Endothelial cell (in vitro differentiated cells): ENCODE data around the gene SURF1. TPM values are rescaled to one million over a fixed set of nuclear protein-coding genes. Genes with fewer than 3 reads are reported as not detected.

Experiments used
- DNase-seq: peaks from one replicate; pipeline ENCODE4 v3.0.0; 2021; ENCODE audit warnings: low spot score
- H3K27ac Mint-ChIP-seq: one replicate; pipeline ENCODE4 v1.8.0; 2021; ENCODE audit warnings: mixed read lengths, inconsistent platforms; ENCODE audit not compliant: unreplicated experiment
- H3K27me3 Mint-ChIP-seq: one replicate; pipeline ENCODE4 v1.8.0; 2021; ENCODE audit warnings: mild to moderate bottlenecking, moderate library complexity, mixed read lengths, inconsistent platforms; ENCODE audit not compliant: unreplicated experiment
- H3K36me3 Mint-ChIP-seq: one replicate; pipeline ENCODE4 v1.8.0; 2021; ENCODE audit warnings: mild to moderate bottlenecking, low read depth, mixed read lengths, inconsistent platforms; ENCODE audit not compliant: unreplicated experiment
- H3K4me1 Mint-ChIP-seq: one replicate; pipeline ENCODE4 v1.8.0; 2021; ENCODE audit warnings: mild to moderate bottlenecking, mixed read lengths, inconsistent platforms; ENCODE audit not compliant: unreplicated experiment
- H3K4me3 Mint-ChIP-seq: one replicate; pipeline ENCODE4 v1.8.0; 2021; ENCODE audit warnings: mild to moderate bottlenecking, mixed read lengths, inconsistent platforms; ENCODE audit not compliant: unreplicated experiment
- H3K9me3 Mint-ChIP-seq: one replicate; pipeline ENCODE4 v1.8.0; 2021; ENCODE audit warnings: mixed read lengths, inconsistent platforms; ENCODE audit not compliant: unreplicated experiment
- total RNA-seq: library from RNA; stranded (reverse); fragmentation: NEBNext Ultra II Directional; extraction: Animal tissue kit (Norgen Biotek cat#: 25700); gene quantifications from one replicate; pipeline ENCODE4 v1.2.1, GENCODE V29; 2021; ENCODE audit not compliant: unreplicated experiment
- TF ChIP-seq, protein P1 (sequence below): fragments of 200-600 bp; sonication (generic); IDR thresholded peaks from one replicate; pipeline ENCODE4 v1.5.0; 2021; ENCODE audit warnings: antibody characterized with exemption; ENCODE audit not compliant: unreplicated experiment

The SURF1 gene
- total RNA-seq, 1 donor from 2014 or later: 36.2 TPM

GRCh38 chr9:133366435-133366834 lies 10.1 kb upstream of the SURF1 start:
- TF ChIP-seq, protein P1, sequence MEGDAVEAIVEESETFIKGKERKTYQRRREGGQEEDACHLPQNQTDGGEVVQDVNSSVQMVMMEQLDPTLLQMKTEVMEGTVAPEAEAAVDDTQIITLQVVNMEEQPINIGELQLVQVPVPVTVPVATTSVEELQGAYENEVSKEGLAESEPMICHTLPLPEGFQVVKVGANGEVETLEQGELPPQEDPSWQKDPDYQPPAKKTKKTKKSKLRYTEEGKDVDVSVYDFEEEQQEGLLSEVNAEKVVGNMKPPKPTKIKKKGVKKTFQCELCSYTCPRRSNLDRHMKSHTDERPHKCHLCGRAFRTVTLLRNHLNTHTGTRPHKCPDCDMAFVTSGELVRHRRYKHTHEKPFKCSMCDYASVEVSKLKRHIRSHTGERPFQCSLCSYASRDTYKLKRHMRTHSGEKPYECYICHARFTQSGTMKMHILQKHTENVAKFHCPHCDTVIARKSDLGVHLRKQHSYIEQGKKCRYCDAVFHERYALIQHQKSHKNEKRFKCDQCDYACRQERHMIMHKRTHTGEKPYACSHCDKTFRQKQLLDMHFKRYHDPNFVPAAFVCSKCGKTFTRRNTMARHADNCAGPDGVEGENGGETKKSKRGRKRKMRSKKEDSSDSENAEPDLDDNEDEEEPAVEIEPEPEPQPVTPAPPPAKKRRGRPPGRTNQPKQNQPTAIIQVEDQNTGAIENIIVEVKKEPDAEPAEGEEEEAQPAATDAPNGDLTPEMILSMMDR: no peak
- Mint-ChIP-seq H3K4me3 (no peak overlapping the region), H3K36me3 (peaks cover 42% of the 10 kb centered on the region), H3K9me3 (no peaks in the 10 kb centered on the region), H3K27me3 (peaks cover 7% of the 10 kb centered on the region), H3K27ac (no peak overlapping the region), H3K4me1 (no peaks in the 10 kb centered on the region)
- DNase-seq: no peak

- Mint-ChIP-seq H3K36me3 (peaks cover 48% of the 10 kb centered on the region), H3K9me3 (no peaks in the 10 kb centered on the region)
- TF ChIP-seq, protein P1: no peak
Measured at GRCh38 chr9:133362359-133363044, 6.2 kb upstream of the SURF1 start.

DNA sequence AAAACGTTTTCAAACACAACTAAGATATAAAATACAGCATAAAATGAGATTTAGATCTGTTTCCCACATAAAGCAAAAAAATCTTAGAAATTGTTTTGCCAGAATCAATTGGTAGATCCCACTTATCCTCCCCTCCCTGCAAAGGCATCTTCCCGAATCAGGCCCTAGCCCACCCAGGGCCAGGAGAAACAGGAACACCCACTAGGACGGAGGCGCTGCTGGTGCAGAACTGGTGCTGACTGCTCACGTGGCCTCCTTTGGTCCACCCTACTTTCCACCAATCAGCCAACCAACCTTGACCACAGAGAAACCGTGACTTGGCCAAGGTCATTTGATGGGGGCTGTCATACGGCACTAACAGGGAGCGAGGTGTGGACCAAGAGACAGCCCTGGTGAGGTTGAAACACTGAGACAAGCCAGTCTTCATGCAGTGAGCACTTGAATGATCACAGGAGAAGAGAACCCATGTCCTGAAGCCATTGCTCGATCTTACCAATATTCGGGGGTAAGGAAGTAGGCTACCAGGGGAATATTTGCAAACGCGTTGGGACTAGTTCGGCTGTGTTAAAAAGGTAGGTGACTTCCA lies 5.3 kb upstream of the SURF1 start:
- H3K4me1 Mint-ChIP-seq: peaks cover 6% of the 10 kb centered on the region
- peaks cover 5% of the 10 kb centered on the region for H3K27me3 Mint-ChIP-seq

More at GRCh38 chr9:133362359-133363044, 6.2 kb upstream of the SURF1 start:
- H3K27me3 Mint-ChIP-seq: peaks cover 5% of the 10 kb centered on the region
- peaks cover 5% of the 10 kb centered on the region for H3K4me1 Mint-ChIP-seq
- no peak for DNase-seq
- H3K27ac Mint-ChIP-seq: no peak overlapping the region
- no peak overlapping the region for H3K4me3 Mint-ChIP-seq

DNA sequence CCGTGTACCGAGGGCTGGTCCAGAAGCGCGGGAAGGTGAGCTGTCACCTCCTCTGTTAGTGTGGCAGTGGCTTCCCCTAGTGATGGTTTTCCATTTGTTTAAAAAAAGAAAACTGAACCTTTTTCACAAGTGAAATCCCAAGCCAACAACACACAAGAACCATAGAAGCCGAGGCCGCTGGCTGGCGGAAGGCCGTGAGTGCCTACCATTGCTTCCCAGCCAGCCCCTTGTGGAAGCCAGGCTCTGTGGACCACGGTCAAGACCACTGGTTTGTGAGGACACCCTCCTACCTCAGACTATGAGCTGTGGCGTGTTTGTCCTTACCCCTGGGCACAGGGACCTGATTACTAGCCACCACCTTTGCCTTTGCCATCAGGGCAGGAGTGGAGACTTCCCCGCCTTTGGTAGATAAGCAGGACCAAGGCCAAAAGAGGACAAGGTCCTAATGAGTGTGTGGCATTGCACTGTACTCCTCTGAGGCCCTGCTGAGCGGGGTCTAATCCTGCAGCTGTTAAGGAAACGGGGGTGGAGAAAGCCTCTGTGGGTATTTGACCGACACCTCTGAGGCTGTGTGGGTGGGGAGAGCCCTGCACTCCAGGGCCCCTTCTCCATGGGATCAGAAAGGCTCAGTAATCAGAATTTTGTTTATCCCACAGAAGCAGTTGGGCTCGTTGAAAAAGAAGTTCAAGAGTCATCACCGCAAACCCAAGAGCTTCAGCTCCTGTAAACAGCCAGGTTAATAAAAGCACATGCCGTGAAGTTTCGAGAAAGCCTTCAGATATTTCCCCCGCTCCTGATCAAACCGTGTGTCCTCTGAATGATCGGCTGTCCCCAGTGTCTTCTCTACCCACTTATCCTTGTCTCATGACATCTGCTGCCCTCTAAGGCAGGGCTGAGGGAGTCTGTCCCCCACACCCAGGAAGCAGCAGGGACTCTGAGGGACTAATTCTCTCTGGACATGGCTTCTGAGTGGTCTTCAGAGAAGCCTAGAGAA lies 4.4 kb upstream of the SURF1 start:
- H3K36me3 Mint-ChIP-seq: peaks cover 44% of the 10 kb centered on the region
- H3K9me3 Mint-ChIP-seq: no peaks in the 10 kb centered on the region
- TF ChIP-seq, protein P1: no peak
- no peak for DNase-seq
- H3K4me3 Mint-ChIP-seq: peak overlapping the region; percentile 19
- H3K4me1 Mint-ChIP-seq: peaks cover 6% of the 10 kb centered on the region
- peaks cover 5% of the 10 kb centered on the region for H3K27me3 Mint-ChIP-seq
- H3K27ac Mint-ChIP-seq: no peak overlapping the region

More for the DNA sequence above, 5.3 kb upstream of the SURF1 start:
- Mint-ChIP-seq H3K4me3 (peak overlapping the region; percentile 31), H3K27ac (peak overlapping the region; percentile 45), H3K36me3 (peaks cover 48% of the 10 kb centered on the region), H3K9me3 (no peaks in the 10 kb centered on the region)
- no peak for DNase-seq
- TF ChIP-seq, protein P1: no peak
